ENCODE results near the gene GSE1.
A peak's percentile ranks its signal among the peaks of the same experiment; 100 is the strongest.
"Not testable (repeated sequence)": the region's sequence is repeated elsewhere in the genome, so short reads cannot be mapped to it uniquely, and the experiment has no call there.

The GSE1 gene

GRCh38 chr16:85589688-85590505 lies 23.2 kb upstream of the GSE1 start:
- DNase-seq (ENCODE audit: insufficient read length, low spot score) (no peak), FAIRE-seq (peak; percentile 26)

GRCh38 chr16:85590506-85590832 lies 22.7 kb upstream of the GSE1 start:
- DNase-seq (ENCODE audit: insufficient read length, low spot score) (no peak), FAIRE-seq (no peak)

- FAIRE-seq: no peak
- DNase-seq (ENCODE audit: insufficient read length, low spot score): no peak
These were observed 21.7 kb upstream of the GSE1 start for GRCh38 chr16:85591381-85591780.

GRCh38 chr16:85592277-85592676 lies 20.8 kb upstream of the GSE1 start:
- DNase-seq (ENCODE audit: insufficient read length, low spot score); FAIRE-seq: not testable (repeated sequence)

GRCh38 chr16:85592700-85593493 lies 20.2 kb upstream of the GSE1 start:
- DNase-seq (ENCODE audit: insufficient read length, low spot score) (no peak), FAIRE-seq (no peak)

GRCh38 chr16:85593494-85594221 lies 19.5 kb upstream of the GSE1 start:
- FAIRE-seq (no peak), DNase-seq (ENCODE audit: insufficient read length, low spot score) (no peak)

GRCh38 chr16:85594273-85594977 lies 18.7 kb upstream of the GSE1 start:
- DNase-seq (ENCODE audit: insufficient read length, low spot score) (no peak), FAIRE-seq (no peak)

GRCh38 chr16:85594978-85595661 lies 18.0 kb upstream of the GSE1 start:
- FAIRE-seq (no peak), DNase-seq (ENCODE audit: insufficient read length, low spot score) (no peak)

- FAIRE-seq (no peak), DNase-seq (ENCODE audit: insufficient read length, low spot score) (no peak)
These were observed 17.2 kb upstream of the GSE1 start for GRCh38 chr16:85595812-85596502.

- no peak for FAIRE-seq
- DNase-seq (ENCODE audit: insufficient read length, low spot score): no peak
These were observed 15.0 kb upstream of the GSE1 start for GRCh38 chr16:85598141-85598540.

- no peak for FAIRE-seq
These were observed 13.0 kb upstream of the GSE1 start for GRCh38 chr16:85600078-85600477.

GRCh38 chr16:85600530-85601271 lies 12.4 kb upstream of the GSE1 start:
- DNase-seq (ENCODE audit: insufficient read length, low spot score): no peak
- FAIRE-seq: no peak

More at GRCh38 chr16:85600078-85600477, 13.0 kb upstream of the GSE1 start:
- no peak for DNase-seq (ENCODE audit: insufficient read length, low spot score)

- FAIRE-seq (no peak), DNase-seq (ENCODE audit: insufficient read length, low spot score) (no peak)
These were observed 11.9 kb upstream of the GSE1 start for GRCh38 chr16:85601272-85601639.

GRCh38 chr16:85601730-85602401 lies 11.3 kb upstream of the GSE1 start:
- no peak for DNase-seq (ENCODE audit: insufficient read length, low spot score)

GRCh38 chr16:85602402-85603202 lies 10.5 kb upstream of the GSE1 start:
- DNase-seq (ENCODE audit: insufficient read length, low spot score) (no peak), FAIRE-seq (no peak)

More at GRCh38 chr16:85601730-85602401, 11.3 kb upstream of the GSE1 start:
- FAIRE-seq: no peak

- FAIRE-seq (no peak), DNase-seq (ENCODE audit: insufficient read length, low spot score) (no peak)
These were observed 9.8 kb upstream of the GSE1 start for GRCh38 chr16:85603203-85603755.

GRCh38 chr16:85604145-85604705 lies 8.9 kb upstream of the GSE1 start:
- no peak for FAIRE-seq
- no peak for DNase-seq (ENCODE audit: insufficient read length, low spot score)
